Body of pancreas (tissue), 4 donors: ENCODE results near the gene DLG2.

Experiments used
- CTCF ChIP-seq, 7 experiments: fragments of 450-650 bp in 4 of 7; fragments of 200-600 bp in 3 of 7; sonication (generic) in 3 of 7; IDR thresholded peaks; one replicate each; pipeline ENCODE4 v1.5.1; 2016 to 2019; ENCODE audit warnings: antibody characterized with exemption in 7 of 7
- POLR2A ChIP-seq, 3 donors: fragments of 450-650 bp; IDR thresholded peaks; one replicate each; pipeline ENCODE4 v1.6.1; 2016; ENCODE audit warnings: antibody characterized with exemption in 3 of 3, mild to moderate bottlenecking in 2 of 3

- TF ChIP-seq CTCF (IDR thresholded peaks at IDR 0.05) (no peak), POLR2A (IDR thresholded peaks at IDR 0.05) (no peak)
These were observed 1764.5 kb downstream of the DLG2 start for GRCh38 chr11:83862691-83863090.
